Parathyroid adenoma (tissue), 2 donors: Measurements from ENCODE around the gene CCNB2.

Source experiments
- H2AFZ ChIP-seq: fragments of 300-600 bp; sonication (generic); one replicate; pipeline ENCODE4 v1.7.0; 2017; ENCODE audit warnings: antibody characterized with exemption, mild to moderate bottlenecking
- H3K27ac ChIP-seq: fragments of 300-600 bp; sonication (generic); one replicate; pipeline ENCODE4 v1.7.0; 2017
- H3K27me3 ChIP-seq: fragments of 300-600 bp; sonication (generic); one replicate; pipeline ENCODE4 v1.7.0; 2017; ENCODE audit warnings: low read length; ENCODE audit not compliant: control insufficient read depth, insufficient read depth
- H3K36me3 ChIP-seq: fragments of 300-600 bp; sonication (generic); one replicate; pipeline ENCODE4 v1.7.0; 2017; ENCODE audit warnings: low read length; ENCODE audit not compliant: control insufficient read depth, insufficient read depth
- H3K4me1 ChIP-seq: fragments of 300-600 bp; sonication (generic); one replicate; pipeline ENCODE4 v1.7.0; 2017; ENCODE audit warnings: control low read depth
- H3K4me2 ChIP-seq: fragments of 300-600 bp; sonication (generic); one replicate; pipeline ENCODE4 v1.7.0; 2017; ENCODE audit warnings: low read length
- H3K4me3 ChIP-seq: fragments of 300-600 bp; sonication (generic); one replicate; pipeline ENCODE4 v1.7.0; 2017; ENCODE audit warnings: low read depth, low read length
- H3K79me2 ChIP-seq: fragments of 300-600 bp; sonication (generic); one replicate; pipeline ENCODE4 v1.7.0; 2017; ENCODE audit warnings: control low read depth
- H3K9ac ChIP-seq: fragments of 300-600 bp; sonication (generic); one replicate; pipeline ENCODE4 v1.7.0; 2017; ENCODE audit warnings: mild to moderate bottlenecking
- H3K9me3 ChIP-seq: fragments of 300-600 bp; sonication (generic); one replicate; pipeline ENCODE4 v1.7.0; 2017; ENCODE audit warnings: low read length; ENCODE audit not compliant: control insufficient read depth
- CTCF ChIP-seq: fragments of 300-600 bp; sonication (generic); IDR thresholded peaks from one replicate; pipeline ENCODE4 v1.7.0; 2017; ENCODE audit warnings: antibody characterized with exemption, mild to moderate bottlenecking
- donor health status: primary hyperparathyroidism.

Gene CCNB2

DNA sequence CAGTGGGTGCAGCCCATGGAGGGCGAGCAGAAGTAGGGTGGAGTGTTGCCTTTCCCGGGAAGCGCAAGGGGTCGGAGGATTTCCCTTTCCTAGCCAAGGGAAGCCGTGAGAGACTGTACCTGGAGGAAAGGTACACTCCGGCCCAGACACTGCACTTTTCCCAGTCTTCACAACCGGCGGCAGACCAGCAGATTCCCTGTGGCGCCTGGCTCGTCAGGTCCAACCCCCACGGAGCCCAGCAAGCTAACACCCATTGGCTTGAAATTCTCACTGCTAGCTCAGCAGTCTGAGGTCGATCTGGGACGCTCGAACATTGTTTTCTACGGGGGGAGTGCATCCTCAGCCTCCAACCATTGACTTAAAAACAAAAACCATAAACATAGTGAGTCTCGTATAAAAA lies 26.5 kb downstream of the CCNB2 start:
- TF ChIP-seq CTCF, result no peak
- H3K79me2 ChIP-seq, result no peaks in the 10 kb centered on the region
- no peaks in the 10 kb centered on the region for H3K4me1 ChIP-seq
- H3K9me3 ChIP-seq, result no peaks in the 10 kb centered on the region
- H3K4me3 ChIP-seq, result no peak overlapping the region
- H3K9ac ChIP-seq, result no peak overlapping the region
- no peak overlapping the region for H3K27ac ChIP-seq
- H3K4me2 ChIP-seq, result no peak overlapping the region
- H2AFZ ChIP-seq, result no peak overlapping the region
- no peaks in the 10 kb centered on the region for H3K27me3 ChIP-seq
- no peaks in the 10 kb centered on the region for H3K36me3 ChIP-seq

GRCh38 chr15:59131969-59132562 lies 27.1 kb downstream of the CCNB2 start:
- H3K36me3 ChIP-seq, result no peaks in the 10 kb centered on the region
- TF ChIP-seq CTCF, result no peak
- no peak overlapping the region for H3K27ac ChIP-seq
- no peaks in the 10 kb centered on the region for H3K27me3 ChIP-seq
- no peak overlapping the region for H2AFZ ChIP-seq
- H3K4me2 ChIP-seq, result no peak overlapping the region
- no peak overlapping the region for H3K4me3 ChIP-seq
- no peaks in the 10 kb centered on the region for H3K79me2 ChIP-seq
- H3K9me3 ChIP-seq, result no peaks in the 10 kb centered on the region
- H3K9ac ChIP-seq, result no peak overlapping the region
- no peaks in the 10 kb centered on the region for H3K4me1 ChIP-seq

DNA sequence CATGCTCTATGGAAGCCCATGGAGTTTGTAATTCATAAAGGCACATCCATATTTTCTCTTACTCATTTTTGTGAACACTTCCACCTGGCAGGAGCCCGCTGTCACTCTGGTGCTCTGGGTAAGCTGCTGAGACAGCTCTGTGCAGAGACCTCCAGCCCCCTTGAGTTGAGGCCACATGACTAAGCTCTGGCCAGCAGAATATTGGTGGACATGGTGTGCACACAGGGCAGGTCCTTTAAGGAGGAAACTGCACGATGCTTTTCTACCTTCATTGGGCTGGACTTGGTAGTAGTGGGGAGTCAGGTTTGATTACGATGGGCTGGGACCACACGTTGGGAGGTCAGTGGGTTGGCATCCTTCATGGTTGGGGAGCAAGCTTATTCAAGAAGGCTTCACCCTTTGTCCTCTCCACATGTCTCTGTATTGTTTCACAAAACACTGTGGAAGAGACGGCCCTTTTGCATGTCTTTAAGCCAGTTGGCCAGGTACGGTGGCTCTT lies 29.0 kb downstream of the CCNB2 start:
- H3K27me3 ChIP-seq, result no peaks in the 10 kb centered on the region
- no peaks in the 10 kb centered on the region for H3K79me2 ChIP-seq
- H3K36me3 ChIP-seq, result no peaks in the 10 kb centered on the region
- no peaks in the 10 kb centered on the region for H3K4me1 ChIP-seq
- no peak overlapping the region for H3K9ac ChIP-seq
- no peaks in the 10 kb centered on the region for H3K9me3 ChIP-seq
- no peak overlapping the region for H3K4me2 ChIP-seq
- H3K27ac ChIP-seq, result no peak overlapping the region
- no peak for TF ChIP-seq CTCF
- no peak overlapping the region for H2AFZ ChIP-seq
- no peak overlapping the region for H3K4me3 ChIP-seq

GRCh38 chr15:59137566-59137965 lies 32.6 kb downstream of the CCNB2 start:
- Histone ChIP-seq H3K27me3 (no peaks in the 10 kb centered on the region), H3K9me3 (no peaks in the 10 kb centered on the region), H3K79me2 (no peaks in the 10 kb centered on the region), H3K4me3 (no peak overlapping the region), H3K36me3 (no peaks in the 10 kb centered on the region), H3K4me2 (no peak overlapping the region), H3K4me1 (no peaks in the 10 kb centered on the region), H3K9ac (no peak overlapping the region), H3K27ac (no peak overlapping the region), H2AFZ (no peak overlapping the region)
- no peak for TF ChIP-seq CTCF

DNA sequence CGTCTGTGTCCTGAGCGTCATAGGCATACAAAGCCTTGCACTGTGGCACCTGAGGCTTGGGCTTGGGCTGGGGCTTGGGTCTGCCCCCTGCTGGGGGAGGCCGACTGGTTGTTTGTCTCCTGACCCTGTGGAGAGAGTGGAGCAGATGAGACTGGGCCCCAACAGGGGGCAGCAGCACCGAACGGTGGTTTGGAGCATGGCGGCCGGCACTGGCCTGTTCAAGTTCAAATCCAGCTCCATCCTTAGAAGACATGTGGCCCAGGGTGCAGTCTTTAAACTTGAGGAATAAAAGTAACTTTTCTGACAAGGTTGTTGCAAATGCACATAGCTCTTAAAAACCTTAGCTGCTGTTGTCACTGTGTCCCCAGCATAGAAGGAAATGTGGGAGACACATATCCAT lies 33.3 kb downstream of the CCNB2 start:
- no peak overlapping the region for H2AFZ ChIP-seq
- peak; percentile 16 for TF ChIP-seq CTCF
- no peaks in the 10 kb centered on the region for H3K27me3 ChIP-seq
- no peak overlapping the region for H3K4me3 ChIP-seq
- H3K4me2 ChIP-seq, result no peak overlapping the region
- no peaks in the 10 kb centered on the region for H3K79me2 ChIP-seq
- no peaks in the 10 kb centered on the region for H3K9me3 ChIP-seq
- H3K4me1 ChIP-seq, result no peaks in the 10 kb centered on the region
- no peak overlapping the region for H3K27ac ChIP-seq
- H3K9ac ChIP-seq, result no peak overlapping the region
- H3K36me3 ChIP-seq, result no peaks in the 10 kb centered on the region
